ENCODE data around the gene SFN. TPM values are rescaled to one million over a fixed set of nuclear protein-coding genes. Genes with fewer than 3 reads are reported as not detected.

The SFN gene
- total RNA-seq, 1 experiment from 2014 or later = 74.5 TPM

GRCh38 chr1:26856181-26856580, 6.8 kb upstream of the SFN start:
- no peaks in the 10 kb centered on the region for H3K36me3 Mint-ChIP-seq (ENCODE audit: insufficient read depth, unreplicated experiment)
- intact Hi-C loops (cut with micrococcal nuclease; ENCODE audit: unreplicated experiment) = no loop called here
- H3K9me3 Mint-ChIP-seq (ENCODE audit: low read depth, unreplicated experiment) = no peaks in the 10 kb centered on the region
- peaks cover 4% of the 10 kb centered on the region for H3K4me1 Mint-ChIP-seq (ENCODE audit: low read depth, unreplicated experiment)
- no peak overlapping the region for H3K4me3 Mint-ChIP-seq (ENCODE audit: low read depth, unreplicated experiment)
- H3K27me3 Mint-ChIP-seq (ENCODE audit: unreplicated experiment) = no peaks in the 10 kb centered on the region
- BruUV-seq (replicated peaks) = no TSS peak
- CTCF ChIA-PET = no interaction called here
- no peak for TF ChIP-seq CTCF (IDR thresholded peaks at IDR 0.05; ENCODE audit: unreplicated experiment)
- DNase-seq = no peak
- H3K27ac Mint-ChIP-seq (ENCODE audit: unreplicated experiment) = no peak overlapping the region

- CTCF ChIA-PET = no interaction called here
- Mint-ChIP-seq H3K9me3 (ENCODE audit: low read depth, unreplicated experiment) (no peaks in the 10 kb centered on the region), H3K4me1 (ENCODE audit: low read depth, unreplicated experiment) (peaks cover 11% of the 10 kb centered on the region), H3K36me3 (ENCODE audit: insufficient read depth, unreplicated experiment) (no peaks in the 10 kb centered on the region), H3K27ac (ENCODE audit: unreplicated experiment) (no peak overlapping the region), H3K4me3 (ENCODE audit: low read depth, unreplicated experiment) (no peak overlapping the region), H3K27me3 (ENCODE audit: unreplicated experiment) (no peaks in the 10 kb centered on the region)
- TF ChIP-seq CTCF (IDR thresholded peaks at IDR 0.05; ENCODE audit: unreplicated experiment) = no peak
- BruUV-seq (replicated peaks) = no TSS peak
- intact Hi-C loops (cut with micrococcal nuclease; ENCODE audit: unreplicated experiment) = no loop called here
- no peak for DNase-seq
Measured at GRCh38 chr1:26856604-26857469, 6.1 kb upstream of the SFN start.

GRCh38 chr1:26857473-26858060, 5.4 kb upstream of the SFN start:
- H3K27me3 Mint-ChIP-seq (ENCODE audit: unreplicated experiment) = no peaks in the 10 kb centered on the region
- DNase-seq = no peak
- intact Hi-C loops (cut with micrococcal nuclease; ENCODE audit: unreplicated experiment) = no loop called here
- BruUV-seq (replicated peaks) = no TSS peak
- no peak overlapping the region for H3K4me3 Mint-ChIP-seq (ENCODE audit: low read depth, unreplicated experiment)
- no peaks in the 10 kb centered on the region for H3K9me3 Mint-ChIP-seq (ENCODE audit: low read depth, unreplicated experiment)
- H3K36me3 Mint-ChIP-seq (ENCODE audit: insufficient read depth, unreplicated experiment) = peaks cover 6% of the 10 kb centered on the region
- CTCF ChIA-PET = no interaction called here
- H3K4me1 Mint-ChIP-seq (ENCODE audit: low read depth, unreplicated experiment) = peaks cover 18% of the 10 kb centered on the region
- H3K27ac Mint-ChIP-seq (ENCODE audit: unreplicated experiment) = no peak overlapping the region
- no peak for TF ChIP-seq CTCF (IDR thresholded peaks at IDR 0.05; ENCODE audit: unreplicated experiment)

DNA sequence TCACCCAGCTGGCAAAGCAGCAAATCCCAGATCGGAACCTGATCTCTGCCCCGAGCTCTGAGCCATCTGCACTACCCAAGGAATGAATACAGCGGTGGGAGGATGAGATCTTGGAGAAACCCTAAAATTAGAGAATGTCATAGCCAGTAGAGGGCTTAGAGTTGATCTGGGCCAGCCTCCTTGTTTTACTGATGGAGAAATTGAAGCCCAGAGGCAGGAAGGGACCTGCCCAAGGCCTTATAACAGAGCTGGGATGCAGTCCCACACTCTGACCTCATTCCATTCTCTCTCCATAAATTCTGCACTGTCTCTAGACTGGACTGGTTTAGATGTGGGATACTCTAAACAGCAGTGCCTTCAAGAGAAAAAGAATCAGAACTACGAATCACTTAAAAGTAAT, 4.8 kb upstream of the SFN start:
- TF ChIP-seq CTCF (IDR thresholded peaks at IDR 0.05; ENCODE audit: unreplicated experiment) = no peak

More for the DNA sequence above, 4.8 kb upstream of the SFN start:
- H3K27ac Mint-ChIP-seq (ENCODE audit: unreplicated experiment) = no peak overlapping the region
- peaks cover 12% of the 10 kb centered on the region for H3K36me3 Mint-ChIP-seq (ENCODE audit: insufficient read depth, unreplicated experiment)
- no peak overlapping the region for H3K4me3 Mint-ChIP-seq (ENCODE audit: low read depth, unreplicated experiment)
- no peak for DNase-seq
- no TSS peak for BruUV-seq (replicated peaks)
- no peaks in the 10 kb centered on the region for H3K27me3 Mint-ChIP-seq (ENCODE audit: unreplicated experiment)
- CTCF ChIA-PET = no interaction called here
- H3K9me3 Mint-ChIP-seq (ENCODE audit: low read depth, unreplicated experiment) = no peaks in the 10 kb centered on the region
- intact Hi-C loops (cut with micrococcal nuclease; ENCODE audit: unreplicated experiment) = no loop called here
- peaks cover 24% of the 10 kb centered on the region for H3K4me1 Mint-ChIP-seq (ENCODE audit: low read depth, unreplicated experiment)
